ENCODE measurements around the gene ACCS.

The ACCS gene

GRCh38 chr11:44065161-44065661, 859 bp upstream of the ACCS start:
- Histone ChIP-seq H3K9me3 (ENCODE audit: control insufficient read depth, low read length) (no peaks in the 10 kb centered on the region), H3K27ac (ENCODE audit: insufficient read depth, low read length, poor library complexity, severe bottlenecking) (peak overlapping the region; percentile 64), H3K36me3 (ENCODE audit: control insufficient read depth, insufficient read depth, low read length) (no peaks in the 10 kb centered on the region), H3K4me3 (ENCODE audit: insufficient read depth, low read depth, low read length, poor library complexity, severe bottlenecking) (peak overlapping the region; percentile 64), H3K4me1 (ENCODE audit: control insufficient read depth, insufficient read depth, low read length, poor library complexity, severe bottlenecking) (peaks cover 8% of the 10 kb centered on the region), H3K27me3 (replicated peaks; ENCODE audit: control insufficient read depth, insufficient read depth, low read length, poor library complexity, severe bottlenecking) (no peaks in the 10 kb centered on the region)
- no peak for DNase-seq

- H3K4me3 ChIP-seq (ENCODE audit: insufficient read depth, low read depth, low read length, poor library complexity, severe bottlenecking) = peak overlapping the region; percentile 64
- no peaks in the 10 kb centered on the region for H3K36me3 ChIP-seq (ENCODE audit: control insufficient read depth, insufficient read depth, low read length)
- H3K4me1 ChIP-seq (ENCODE audit: control insufficient read depth, insufficient read depth, low read length, poor library complexity, severe bottlenecking) = peaks cover 8% of the 10 kb centered on the region
- peak overlapping the region; percentile 64 for H3K27ac ChIP-seq (ENCODE audit: insufficient read depth, low read length, poor library complexity, severe bottlenecking)
- no peak for DNase-seq
- H3K27me3 ChIP-seq (replicated peaks; ENCODE audit: control insufficient read depth, insufficient read depth, low read length, poor library complexity, severe bottlenecking) = no peaks in the 10 kb centered on the region
- H3K9me3 ChIP-seq (ENCODE audit: control insufficient read depth, low read length) = no peaks in the 10 kb centered on the region
Observed at GRCh38 chr11:44066732-44067141, 667 bp downstream of the ACCS start.

DNA sequence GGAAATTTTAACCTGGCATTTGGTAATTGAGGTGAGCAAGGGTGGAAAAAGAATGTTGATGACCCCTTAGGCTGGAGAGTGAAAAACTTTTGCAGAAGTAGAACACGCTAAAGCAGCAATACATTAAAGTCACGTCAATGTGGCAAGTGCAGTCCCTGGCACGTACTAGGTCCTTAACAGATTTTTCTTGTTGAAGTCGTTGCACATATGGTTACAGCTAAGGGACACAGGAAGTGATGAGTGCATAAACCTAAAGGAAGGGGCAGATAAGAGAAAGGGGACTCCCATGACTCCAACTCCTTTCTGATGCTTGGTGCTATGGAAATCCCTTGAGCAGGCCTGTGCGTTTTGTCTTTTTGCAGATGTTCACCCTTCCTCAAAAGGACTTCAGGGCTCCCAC, 1.2 kb downstream of the ACCS start:
- H3K27ac ChIP-seq (ENCODE audit: insufficient read depth, low read length, poor library complexity, severe bottlenecking) = no peak overlapping the region
- no peaks in the 10 kb centered on the region for H3K9me3 ChIP-seq (ENCODE audit: control insufficient read depth, low read length)
- no peak for DNase-seq
- no peak overlapping the region for H3K4me3 ChIP-seq (ENCODE audit: insufficient read depth, low read depth, low read length, poor library complexity, severe bottlenecking)
- peaks cover 8% of the 10 kb centered on the region for H3K4me1 ChIP-seq (ENCODE audit: control insufficient read depth, insufficient read depth, low read length, poor library complexity, severe bottlenecking)
- H3K36me3 ChIP-seq (ENCODE audit: control insufficient read depth, insufficient read depth, low read length) = no peaks in the 10 kb centered on the region
- no peaks in the 10 kb centered on the region for H3K27me3 ChIP-seq (replicated peaks; ENCODE audit: control insufficient read depth, insufficient read depth, low read length, poor library complexity, severe bottlenecking)

DNA sequence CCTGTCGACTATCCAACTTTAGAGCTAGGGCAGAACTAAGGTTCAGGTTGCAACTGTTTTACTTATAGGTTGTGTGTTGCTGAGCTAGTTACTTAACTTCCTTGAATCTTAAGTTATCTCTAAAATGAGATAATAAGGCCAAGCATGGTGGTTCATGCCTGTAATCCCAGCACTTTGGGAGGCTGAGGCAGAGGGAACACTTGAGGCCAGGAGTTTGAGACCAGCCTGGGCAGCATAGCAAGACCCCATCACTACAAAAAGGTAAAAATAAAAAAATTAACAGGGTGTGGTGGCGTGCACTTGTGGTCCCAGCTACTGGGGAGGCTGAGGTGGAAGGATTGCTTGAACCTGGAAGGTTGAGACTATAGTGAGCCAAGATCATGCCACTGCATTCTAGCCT, 2.1 kb downstream of the ACCS start:
- Histone ChIP-seq H3K4me3 (ENCODE audit: insufficient read depth, low read depth, low read length, poor library complexity, severe bottlenecking) (no peak overlapping the region), H3K4me1 (ENCODE audit: control insufficient read depth, insufficient read depth, low read length, poor library complexity, severe bottlenecking) (peaks cover 8% of the 10 kb centered on the region), H3K36me3 (ENCODE audit: control insufficient read depth, insufficient read depth, low read length) (no peaks in the 10 kb centered on the region), H3K9me3 (ENCODE audit: control insufficient read depth, low read length) (no peaks in the 10 kb centered on the region), H3K27ac (ENCODE audit: insufficient read depth, low read length, poor library complexity, severe bottlenecking) (no peak overlapping the region), H3K27me3 (replicated peaks; ENCODE audit: control insufficient read depth, insufficient read depth, low read length, poor library complexity, severe bottlenecking) (no peaks in the 10 kb centered on the region)
- no peak for DNase-seq

DNA sequence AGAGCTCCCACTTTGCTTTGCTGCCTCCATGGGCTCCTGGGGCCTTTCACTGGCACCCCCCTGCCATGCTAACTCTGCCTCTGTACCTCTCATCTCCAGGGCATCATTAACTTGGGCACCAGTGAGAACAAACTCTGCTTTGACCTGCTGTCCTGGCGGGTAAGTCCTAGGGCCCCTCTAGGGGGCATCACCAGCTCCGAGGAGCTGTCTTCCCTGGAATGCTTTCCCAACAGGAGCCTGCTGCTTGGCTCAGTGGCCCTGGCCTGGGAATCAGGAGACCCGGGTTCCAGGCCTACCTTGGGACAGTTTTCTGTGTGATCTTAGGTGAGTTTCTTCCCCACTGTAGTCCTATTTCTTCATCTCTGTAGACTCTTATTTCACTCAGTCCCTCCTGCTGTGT, 5.1 kb downstream of the ACCS start:
- Histone ChIP-seq H3K9me3 (ENCODE audit: control insufficient read depth, low read length) (no peaks in the 10 kb centered on the region), H3K4me3 (ENCODE audit: insufficient read depth, low read depth, low read length, poor library complexity, severe bottlenecking) (no peak overlapping the region), H3K27me3 (replicated peaks; ENCODE audit: control insufficient read depth, insufficient read depth, low read length, poor library complexity, severe bottlenecking) (no peaks in the 10 kb centered on the region), H3K27ac (ENCODE audit: insufficient read depth, low read length, poor library complexity, severe bottlenecking) (no peak overlapping the region), H3K36me3 (ENCODE audit: control insufficient read depth, insufficient read depth, low read length) (peaks cover 16% of the 10 kb centered on the region), H3K4me1 (ENCODE audit: control insufficient read depth, insufficient read depth, low read length, poor library complexity, severe bottlenecking) (no peaks in the 10 kb centered on the region)
- no peak for DNase-seq

DNA sequence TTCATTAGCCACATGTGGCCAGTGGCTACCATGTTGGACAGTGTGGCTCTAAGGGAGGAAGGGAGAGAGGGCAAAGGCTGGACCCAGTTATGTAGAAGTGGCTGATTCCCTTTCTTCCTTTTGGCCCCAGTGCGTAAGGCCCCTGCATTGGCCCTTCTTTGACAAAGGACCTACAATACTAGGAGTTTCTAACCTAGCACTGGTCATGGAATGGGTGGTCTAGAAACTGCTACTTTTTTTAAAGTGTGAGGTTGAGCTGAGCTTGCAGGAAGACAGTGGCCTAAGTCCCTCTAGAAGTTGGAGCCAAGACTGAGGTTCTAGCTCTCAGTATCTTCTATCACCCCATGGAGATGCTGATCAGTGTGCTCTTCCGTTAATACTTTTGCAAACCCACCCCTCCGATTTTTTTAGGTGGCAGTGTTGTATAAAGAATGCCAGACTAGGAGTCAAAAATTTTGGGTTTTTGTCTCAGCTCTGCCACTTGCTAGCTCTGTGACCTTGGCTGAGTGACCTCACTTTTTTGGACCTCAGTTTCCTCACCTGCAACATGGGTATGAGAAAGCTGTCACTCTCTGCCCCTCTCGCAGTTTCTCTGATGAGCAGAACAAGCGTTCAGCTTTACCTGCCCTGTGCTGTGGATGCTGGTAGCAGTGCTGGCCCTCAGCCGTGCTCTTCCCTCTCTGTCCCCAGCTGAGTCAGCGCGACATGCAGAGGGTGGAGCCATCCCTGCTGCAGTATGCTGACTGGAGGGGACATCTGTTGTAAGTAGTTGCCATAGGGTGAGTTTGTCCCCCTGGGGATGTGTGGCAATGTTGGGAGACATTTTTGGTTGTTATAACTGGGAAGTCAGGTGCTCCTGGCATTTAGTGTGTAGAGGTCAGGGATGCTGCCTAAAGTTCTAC, 6.9 kb downstream of the ACCS start:
- Histone ChIP-seq H3K36me3 (ENCODE audit: control insufficient read depth, insufficient read depth, low read length) (peaks cover 20% of the 10 kb centered on the region), H3K4me1 (ENCODE audit: control insufficient read depth, insufficient read depth, low read length, poor library complexity, severe bottlenecking) (no peaks in the 10 kb centered on the region), H3K27ac (ENCODE audit: insufficient read depth, low read length, poor library complexity, severe bottlenecking) (no peak overlapping the region), H3K9me3 (ENCODE audit: control insufficient read depth, low read length) (no peaks in the 10 kb centered on the region), H3K4me3 (ENCODE audit: insufficient read depth, low read depth, low read length, poor library complexity, severe bottlenecking) (no peak overlapping the region), H3K27me3 (replicated peaks; ENCODE audit: control insufficient read depth, insufficient read depth, low read length, poor library complexity, severe bottlenecking) (no peaks in the 10 kb centered on the region)
- DNase-seq = no peak

GRCh38 chr11:44078794-44079193, 12.7 kb downstream of the ACCS start:
- no peaks in the 10 kb centered on the region for H3K9me3 ChIP-seq (ENCODE audit: control insufficient read depth, low read length)
- no peaks in the 10 kb centered on the region for H3K4me1 ChIP-seq (ENCODE audit: control insufficient read depth, insufficient read depth, low read length, poor library complexity, severe bottlenecking)
- H3K36me3 ChIP-seq (ENCODE audit: control insufficient read depth, insufficient read depth, low read length) = peaks cover 24% of the 10 kb centered on the region
- no peak overlapping the region for H3K4me3 ChIP-seq (ENCODE audit: insufficient read depth, low read depth, low read length, poor library complexity, severe bottlenecking)
- H3K27ac ChIP-seq (ENCODE audit: insufficient read depth, low read length, poor library complexity, severe bottlenecking) = no peak overlapping the region
- DNase-seq = no peak
- no peaks in the 10 kb centered on the region for H3K27me3 ChIP-seq (replicated peaks; ENCODE audit: control insufficient read depth, insufficient read depth, low read length, poor library complexity, severe bottlenecking)

- Histone ChIP-seq H3K36me3 (ENCODE audit: control insufficient read depth, insufficient read depth, low read length) (peaks cover 19% of the 10 kb centered on the region), H3K9me3 (ENCODE audit: control insufficient read depth, low read length) (no peaks in the 10 kb centered on the region), H3K4me3 (ENCODE audit: insufficient read depth, low read depth, low read length, poor library complexity, severe bottlenecking) (no peak overlapping the region), H3K4me1 (ENCODE audit: control insufficient read depth, insufficient read depth, low read length, poor library complexity, severe bottlenecking) (no peaks in the 10 kb centered on the region), H3K27ac (ENCODE audit: insufficient read depth, low read length, poor library complexity, severe bottlenecking) (no peak overlapping the region), H3K27me3 (replicated peaks; ENCODE audit: control insufficient read depth, insufficient read depth, low read length, poor library complexity, severe bottlenecking) (no peaks in the 10 kb centered on the region)
- DNase-seq = no peak
Observed at GRCh38 chr11:44079376-44079775, 13.3 kb downstream of the ACCS start.

GRCh38 chr11:44080951-44081350, 14.9 kb downstream of the ACCS start:
- H3K27me3 ChIP-seq (replicated peaks; ENCODE audit: control insufficient read depth, insufficient read depth, low read length, poor library complexity, severe bottlenecking) = no peaks in the 10 kb centered on the region
- peaks cover 13% of the 10 kb centered on the region for H3K36me3 ChIP-seq (ENCODE audit: control insufficient read depth, insufficient read depth, low read length)
- DNase-seq = no peak
- no peak overlapping the region for H3K27ac ChIP-seq (ENCODE audit: insufficient read depth, low read length, poor library complexity, severe bottlenecking)
- no peaks in the 10 kb centered on the region for H3K9me3 ChIP-seq (ENCODE audit: control insufficient read depth, low read length)
- H3K4me3 ChIP-seq (ENCODE audit: insufficient read depth, low read depth, low read length, poor library complexity, severe bottlenecking) = no peak overlapping the region
- H3K4me1 ChIP-seq (ENCODE audit: control insufficient read depth, insufficient read depth, low read length, poor library complexity, severe bottlenecking) = no peaks in the 10 kb centered on the region

GRCh38 chr11:44082645-44083044, 16.6 kb downstream of the ACCS start:
- Histone ChIP-seq H3K4me3 (ENCODE audit: insufficient read depth, low read depth, low read length, poor library complexity, severe bottlenecking) (no peak overlapping the region), H3K4me1 (ENCODE audit: control insufficient read depth, insufficient read depth, low read length, poor library complexity, severe bottlenecking) (no peaks in the 10 kb centered on the region), H3K9me3 (ENCODE audit: control insufficient read depth, low read length) (no peaks in the 10 kb centered on the region), H3K27me3 (replicated peaks; ENCODE audit: control insufficient read depth, insufficient read depth, low read length, poor library complexity, severe bottlenecking) (no peaks in the 10 kb centered on the region), H3K27ac (ENCODE audit: insufficient read depth, low read length, poor library complexity, severe bottlenecking) (no peak overlapping the region), H3K36me3 (ENCODE audit: control insufficient read depth, insufficient read depth, low read length) (peaks cover 9% of the 10 kb centered on the region)
- no peak for DNase-seq
